Mucosa of stomach (tissue), 1 donor: ENCODE data around the gene GRPEL1.

Experiments
- H3K27me3 ChIP-seq: one replicate; pipeline ENCODE4 v1.7.0; 2013; ENCODE audit warnings: mild to moderate bottlenecking, low read length; ENCODE audit not compliant: control insufficient read depth, insufficient read depth
- H3K36me3 ChIP-seq: one replicate; pipeline ENCODE4 v1.7.0; 2013; ENCODE audit warnings: low read length; ENCODE audit not compliant: control insufficient read depth, insufficient read depth
- H3K4me1 ChIP-seq: one replicate; pipeline ENCODE4 v1.7.0; 2013; ENCODE audit warnings: mild to moderate bottlenecking, low read length; ENCODE audit not compliant: control insufficient read depth, insufficient read depth
- H3K4me3 ChIP-seq: one replicate; pipeline ENCODE4 v1.7.0; 2013; ENCODE audit warnings: low read length
- H3K9ac ChIP-seq: one replicate; pipeline ENCODE4 v1.7.0; 2013; ENCODE audit warnings: mild to moderate bottlenecking, low read length, moderate library complexity
- H3K9me3 ChIP-seq: one replicate; pipeline ENCODE4 v1.7.0; 2013; ENCODE audit warnings: mild to moderate bottlenecking, low read length, moderate library complexity; ENCODE audit not compliant: control insufficient read depth
- donor health status: Pancreatic carcinoma.

Gene GRPEL1

DNA sequence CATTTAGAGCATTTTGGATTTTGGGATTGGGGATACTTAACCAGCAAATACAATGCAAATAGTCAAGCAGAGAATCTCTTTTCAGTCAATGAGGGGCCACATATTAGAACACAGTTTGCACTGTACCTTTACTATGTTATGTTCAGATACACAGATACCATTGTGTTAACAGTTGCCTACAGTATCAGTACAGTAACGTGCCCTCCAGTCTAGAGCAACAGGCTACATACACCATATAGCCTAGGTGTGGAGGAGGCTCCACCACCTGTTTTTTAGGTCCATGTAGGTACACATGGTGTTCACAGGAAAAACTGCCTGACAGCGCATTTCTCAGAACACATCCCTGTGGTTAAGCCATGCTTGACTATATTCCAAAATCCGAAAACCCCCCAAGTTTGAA, 9.1 kb downstream of the GRPEL1 start:
- Histone ChIP-seq H3K9ac (no peak overlapping the region), H3K9me3 (no peaks in the 10 kb centered on the region), H3K4me3 (no peak overlapping the region), H3K4me1 (no peaks in the 10 kb centered on the region), H3K36me3 (peaks cover 28% of the 10 kb centered on the region), H3K27me3 (no peaks in the 10 kb centered on the region)

DNA sequence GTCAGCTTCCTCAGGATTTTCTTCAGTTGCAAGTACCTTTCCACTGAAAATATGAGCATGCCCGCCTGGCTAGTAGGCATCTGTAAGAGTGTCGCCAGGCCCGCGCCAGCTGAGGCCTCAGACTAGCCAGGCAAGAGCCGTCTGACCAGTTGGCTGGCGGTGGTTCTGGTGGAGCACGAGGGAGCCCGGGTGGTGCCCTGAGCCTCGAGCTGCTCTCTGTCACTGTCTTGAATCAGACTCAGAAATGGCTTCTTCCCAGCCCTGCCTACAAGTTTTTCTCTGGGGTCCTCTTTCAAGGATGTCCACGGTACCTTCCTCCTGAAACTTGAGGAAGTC, 11.9 kb downstream of the GRPEL1 start:
- no peaks in the 10 kb centered on the region for H3K27me3 ChIP-seq
- H3K9me3 ChIP-seq: no peaks in the 10 kb centered on the region
- H3K9ac ChIP-seq: no peak overlapping the region
- H3K4me1 ChIP-seq: peaks cover 14% of the 10 kb centered on the region
- H3K4me3 ChIP-seq: no peak overlapping the region
- peaks cover 17% of the 10 kb centered on the region for H3K36me3 ChIP-seq

DNA sequence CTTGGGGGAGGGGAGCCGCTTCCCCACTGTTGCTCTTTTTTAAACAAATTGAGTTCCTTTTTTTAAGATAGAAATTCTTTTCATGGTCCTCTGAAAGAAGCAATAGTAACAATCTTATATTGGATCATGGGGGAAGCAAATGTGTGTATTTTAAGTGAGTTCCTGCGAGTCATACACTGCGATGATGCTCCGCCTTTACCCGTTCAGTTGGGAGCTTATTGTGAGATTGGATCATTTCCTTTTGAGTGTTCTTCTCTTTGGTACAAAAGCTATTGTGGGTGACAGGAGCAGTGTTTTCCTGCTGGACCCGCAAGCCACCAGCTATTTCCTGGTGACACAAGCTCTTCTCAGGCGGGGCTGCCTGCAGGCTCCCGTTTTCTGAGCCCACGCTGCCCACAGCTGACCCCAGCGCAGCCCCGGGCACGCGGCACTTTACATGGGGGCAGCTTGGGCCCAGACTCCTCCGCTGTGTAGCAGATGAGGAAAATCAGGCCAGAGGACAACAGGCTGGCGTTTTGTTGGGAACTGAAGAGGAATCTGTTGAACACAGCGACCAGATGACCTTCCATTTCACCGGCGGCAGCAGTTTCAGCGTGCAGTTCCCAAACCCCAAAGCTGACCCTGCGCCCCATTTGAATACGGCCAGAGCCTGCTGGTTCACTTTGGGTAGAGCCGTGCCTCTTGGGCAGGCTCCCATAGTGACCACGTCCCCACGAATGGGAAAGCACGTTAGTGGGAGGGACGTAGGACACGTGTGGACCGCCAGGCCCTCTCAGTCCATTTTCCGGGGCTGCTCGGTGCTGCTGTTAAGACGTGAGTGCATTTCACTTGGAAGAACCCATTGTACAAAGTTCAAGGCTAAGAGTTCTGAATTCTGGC, 12.5 kb downstream of the GRPEL1 start:
- H3K9ac ChIP-seq: no peak overlapping the region
- no peaks in the 10 kb centered on the region for H3K27me3 ChIP-seq
- H3K36me3 ChIP-seq: peaks cover 17% of the 10 kb centered on the region
- no peak overlapping the region for H3K4me3 ChIP-seq
- no peaks in the 10 kb centered on the region for H3K9me3 ChIP-seq
- H3K4me1 ChIP-seq: peaks cover 20% of the 10 kb centered on the region

DNA sequence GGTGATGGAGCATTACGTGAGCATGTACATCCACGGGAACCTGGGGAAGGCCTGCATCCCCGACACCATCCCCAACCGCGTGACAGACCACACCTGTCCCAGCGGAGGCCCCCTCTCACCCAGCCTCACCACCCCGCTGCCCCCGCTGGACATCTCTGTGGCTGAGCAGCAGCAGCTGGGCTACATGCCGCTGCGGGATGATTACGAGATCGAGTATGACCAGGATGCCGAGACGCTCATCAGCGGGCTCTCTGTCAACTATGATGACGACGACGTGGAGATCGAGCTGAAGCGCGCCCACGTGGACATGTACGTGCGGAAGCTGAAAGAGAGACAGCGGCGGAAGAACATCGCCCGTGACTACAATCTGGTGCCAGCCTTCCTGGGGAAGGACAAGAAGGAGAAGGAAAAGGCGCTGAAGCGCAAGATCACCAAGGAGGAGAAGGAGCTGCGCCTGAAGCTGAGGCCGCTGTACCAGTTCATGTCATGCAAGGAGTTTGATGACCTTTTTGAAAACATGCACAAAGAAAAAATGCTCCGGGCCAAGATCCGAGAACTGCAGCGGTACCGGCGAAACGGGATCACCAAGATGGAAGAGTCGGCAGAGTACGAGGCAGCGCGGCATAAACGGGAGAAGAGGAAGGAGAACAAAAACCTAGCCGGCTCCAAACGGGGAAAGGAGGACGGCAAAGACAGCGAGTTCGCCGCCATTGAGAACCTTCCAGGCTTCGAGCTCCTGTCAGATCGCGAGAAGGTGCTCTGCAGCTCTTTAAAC, 13.6 kb downstream of the GRPEL1 start:
- Histone ChIP-seq H3K9ac (no peak overlapping the region), H3K27me3 (no peaks in the 10 kb centered on the region), H3K4me1 (peaks cover 26% of the 10 kb centered on the region), H3K9me3 (no peaks in the 10 kb centered on the region), H3K4me3 (no peak overlapping the region), H3K36me3 (peaks cover 17% of the 10 kb centered on the region)

DNA sequence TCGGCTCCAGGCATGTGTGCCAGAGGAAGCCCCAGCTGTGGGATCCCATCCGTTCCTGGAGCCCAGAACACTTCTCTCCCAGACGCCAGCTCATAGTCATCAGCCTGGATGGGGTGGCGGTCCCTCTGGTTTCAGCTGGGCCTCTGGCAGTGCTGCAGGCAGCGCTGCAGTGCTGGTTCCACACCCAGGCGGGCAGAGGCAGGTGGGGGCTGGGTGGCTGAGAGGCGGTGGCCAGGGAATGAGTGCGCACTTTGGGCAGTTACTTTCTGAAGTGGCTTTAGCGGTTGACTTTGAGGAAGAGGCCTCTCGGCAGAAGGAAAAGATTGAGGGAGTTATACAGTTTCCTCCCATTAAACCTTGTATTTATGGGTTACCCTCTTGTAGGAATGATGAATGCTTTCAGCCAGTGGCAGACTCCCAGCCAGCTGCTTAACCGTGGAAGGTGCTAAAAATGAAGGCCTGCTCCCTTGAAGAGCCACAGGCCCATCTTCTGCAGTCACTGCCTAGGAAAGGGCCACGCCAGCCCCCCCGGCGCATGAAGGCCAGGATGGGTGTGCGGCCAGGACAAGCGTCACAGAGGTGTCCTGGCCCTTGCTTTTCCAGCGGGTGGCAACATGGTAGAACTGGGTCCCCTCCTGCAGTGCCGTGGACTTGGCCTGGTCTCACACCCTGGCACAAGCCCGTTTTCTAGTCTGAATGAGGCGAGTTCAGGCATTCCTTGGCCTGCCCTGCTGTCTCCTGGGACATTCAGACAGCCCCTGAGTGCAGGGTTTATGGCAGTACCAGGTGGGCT, 14.7 kb downstream of the GRPEL1 start:
- no peak overlapping the region for H3K9ac ChIP-seq
- H3K4me1 ChIP-seq: peaks cover 26% of the 10 kb centered on the region
- H3K9me3 ChIP-seq: no peaks in the 10 kb centered on the region
- H3K4me3 ChIP-seq: no peak overlapping the region
- no peaks in the 10 kb centered on the region for H3K27me3 ChIP-seq
- peaks cover 17% of the 10 kb centered on the region for H3K36me3 ChIP-seq

DNA sequence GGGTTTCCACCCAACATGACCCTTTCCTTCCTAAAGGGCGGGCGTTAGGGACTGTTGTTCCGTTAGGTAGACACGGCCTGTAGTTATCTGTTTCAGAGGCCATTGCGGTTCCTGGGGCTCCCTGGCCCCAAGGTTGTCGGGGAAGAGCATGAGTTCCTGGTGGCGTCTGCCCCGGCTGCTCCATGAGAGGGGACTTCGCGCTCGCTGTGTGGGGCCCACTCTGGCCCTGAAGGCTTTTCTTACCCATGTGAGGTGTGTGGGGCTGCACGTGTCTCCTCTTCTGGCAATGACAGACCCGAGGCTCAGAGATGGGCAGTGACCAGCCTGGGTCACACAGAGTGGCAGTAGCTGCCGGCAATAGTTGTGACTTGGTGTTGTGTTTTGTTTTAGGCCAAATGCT, 15.6 kb downstream of the GRPEL1 start:
- Histone ChIP-seq H3K4me1 (peaks cover 26% of the 10 kb centered on the region), H3K4me3 (no peak overlapping the region), H3K9me3 (no peaks in the 10 kb centered on the region), H3K36me3 (peaks cover 17% of the 10 kb centered on the region), H3K27me3 (no peaks in the 10 kb centered on the region), H3K9ac (no peak overlapping the region)

DNA sequence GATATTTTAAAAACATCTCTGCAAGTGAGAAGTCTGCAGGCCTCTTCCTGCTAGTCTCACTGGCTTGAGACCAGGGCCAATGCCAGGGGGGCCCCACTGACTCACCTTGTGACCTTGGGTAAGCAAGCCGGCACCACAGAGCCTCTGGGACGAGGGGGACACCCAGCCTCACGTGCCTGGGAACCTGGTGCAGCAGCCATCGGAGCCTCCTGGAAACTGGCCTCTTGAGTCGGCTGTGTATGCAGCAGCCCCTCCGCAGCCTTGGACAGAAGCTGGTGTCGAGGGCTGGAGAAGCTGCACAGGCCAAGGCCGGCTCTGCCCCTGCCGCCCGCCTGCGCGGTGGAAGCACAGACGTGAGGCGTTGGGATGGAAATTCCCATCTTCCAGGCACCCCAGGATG, 16.0 kb downstream of the GRPEL1 start:
- H3K36me3 ChIP-seq: peaks cover 17% of the 10 kb centered on the region
- no peaks in the 10 kb centered on the region for H3K9me3 ChIP-seq
- no peak overlapping the region for H3K4me3 ChIP-seq
- peaks cover 26% of the 10 kb centered on the region for H3K4me1 ChIP-seq
- H3K9ac ChIP-seq: no peak overlapping the region
- no peaks in the 10 kb centered on the region for H3K27me3 ChIP-seq

DNA sequence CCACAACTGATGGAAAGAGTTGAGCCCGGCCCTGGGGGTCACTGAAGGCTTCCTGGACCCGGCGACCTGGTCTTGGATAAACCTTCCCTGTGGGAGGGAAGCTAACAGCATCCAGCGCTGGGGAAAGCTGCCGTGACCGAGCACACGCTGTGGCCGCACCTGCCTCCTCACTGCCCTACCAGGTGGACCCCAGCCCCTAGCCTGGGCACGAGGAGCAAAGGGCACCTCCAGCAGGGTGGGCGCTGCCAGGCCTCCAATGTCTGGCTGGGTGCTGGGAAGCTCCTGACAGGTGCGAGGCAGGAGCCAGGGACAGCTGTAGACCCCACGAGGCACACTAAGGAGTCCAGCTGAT, 16.7 kb downstream of the GRPEL1 start:
- Histone ChIP-seq H3K4me1 (peaks cover 33% of the 10 kb centered on the region), H3K36me3 (peaks cover 15% of the 10 kb centered on the region), H3K27me3 (no peaks in the 10 kb centered on the region), H3K4me3 (no peak overlapping the region), H3K9ac (no peak overlapping the region), H3K9me3 (no peaks in the 10 kb centered on the region)

DNA sequence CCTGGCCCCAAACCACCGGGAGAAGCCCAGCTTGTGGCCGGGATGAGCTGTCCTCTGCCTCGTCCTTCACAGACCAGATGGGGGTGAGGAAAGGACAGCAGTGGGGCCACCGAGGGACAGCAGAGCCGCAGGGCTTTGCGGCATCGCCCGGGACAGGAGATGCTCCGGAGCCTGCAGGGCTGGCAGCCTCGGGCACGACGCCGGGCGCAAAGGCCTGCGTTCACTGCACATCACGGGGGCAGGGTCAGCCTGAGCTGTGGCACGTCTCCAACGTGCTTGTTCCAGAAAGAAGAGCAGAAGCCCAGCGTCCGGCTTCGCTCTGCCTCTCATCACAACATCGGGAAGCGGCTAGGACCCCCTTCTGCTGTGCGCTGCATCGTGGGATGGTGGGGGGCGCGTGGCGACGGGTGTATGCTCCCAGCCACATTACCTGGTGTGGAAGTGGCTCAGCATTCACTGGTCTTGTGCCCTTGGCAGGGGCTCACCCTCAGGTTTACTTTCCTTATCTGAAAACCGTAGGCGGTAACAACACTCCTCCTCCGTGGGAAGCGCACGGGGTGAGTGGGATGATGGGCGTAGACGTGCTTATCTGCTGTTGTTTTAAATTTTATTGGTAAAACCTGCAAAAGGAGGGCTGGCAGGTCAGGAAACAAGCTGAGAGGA, 17.3 kb downstream of the GRPEL1 start:
- no peaks in the 10 kb centered on the region for H3K9me3 ChIP-seq
- H3K4me3 ChIP-seq: no peak overlapping the region
- no peaks in the 10 kb centered on the region for H3K27me3 ChIP-seq
- H3K36me3 ChIP-seq: peaks cover 10% of the 10 kb centered on the region
- peaks cover 38% of the 10 kb centered on the region for H3K4me1 ChIP-seq
- no peak overlapping the region for H3K9ac ChIP-seq

DNA sequence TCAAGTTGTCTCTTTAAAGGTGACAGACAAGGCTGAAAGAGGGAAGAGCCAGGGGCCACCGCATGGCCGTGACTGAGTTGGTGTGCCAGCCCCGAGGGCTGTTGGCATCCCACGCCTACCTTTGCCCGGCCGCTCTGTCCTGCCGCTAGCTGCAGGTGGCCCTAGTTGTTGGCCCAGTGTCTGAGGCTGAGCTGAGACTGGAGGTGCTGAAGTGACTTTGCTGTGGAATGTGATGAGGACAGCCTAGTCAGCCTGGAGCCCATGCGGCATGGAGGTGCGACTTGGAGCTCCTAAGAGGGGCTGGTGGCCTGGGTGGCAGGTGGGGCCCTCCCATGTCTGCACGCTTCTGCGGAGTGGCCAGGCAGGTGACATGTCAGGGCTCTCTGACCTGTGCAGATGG, 18.1 kb downstream of the GRPEL1 start:
- Histone ChIP-seq H3K9me3 (no peaks in the 10 kb centered on the region), H3K36me3 (peaks cover 5% of the 10 kb centered on the region), H3K4me1 (peaks cover 47% of the 10 kb centered on the region)

DNA sequence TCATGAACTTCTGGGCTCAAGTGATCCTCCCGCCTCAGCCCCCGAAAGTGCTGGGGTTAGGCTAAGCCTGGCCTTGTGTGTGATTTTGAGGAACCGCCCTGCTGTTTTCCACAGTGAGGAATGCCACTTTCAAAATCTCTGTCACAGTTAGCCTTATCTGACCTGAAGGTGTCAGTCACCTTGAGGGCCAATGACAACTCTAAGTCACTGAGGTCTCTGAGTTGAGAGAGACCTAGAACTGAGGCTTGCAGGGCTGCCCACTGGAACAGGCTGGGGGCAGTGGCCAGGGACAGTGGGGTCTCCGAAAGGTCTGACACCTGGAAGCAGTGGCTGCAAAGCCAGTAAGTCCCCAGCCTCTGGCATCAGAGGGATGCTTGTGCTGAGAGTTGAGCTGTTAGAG, 18.6 kb downstream of the GRPEL1 start:
- no peaks in the 10 kb centered on the region for H3K27me3 ChIP-seq

More for the DNA sequence above, 18.1 kb downstream of the GRPEL1 start:
- Histone ChIP-seq H3K9ac (no peak overlapping the region), H3K27me3 (no peaks in the 10 kb centered on the region), H3K4me3 (no peak overlapping the region)

More for the DNA sequence above, 18.6 kb downstream of the GRPEL1 start:
- Histone ChIP-seq H3K4me3 (no peak overlapping the region), H3K9ac (no peak overlapping the region), H3K4me1 (peaks cover 51% of the 10 kb centered on the region), H3K36me3 (peaks cover 3% of the 10 kb centered on the region), H3K9me3 (no peaks in the 10 kb centered on the region)
